ENCODE measurements around the gene NINJ2.

DNA sequence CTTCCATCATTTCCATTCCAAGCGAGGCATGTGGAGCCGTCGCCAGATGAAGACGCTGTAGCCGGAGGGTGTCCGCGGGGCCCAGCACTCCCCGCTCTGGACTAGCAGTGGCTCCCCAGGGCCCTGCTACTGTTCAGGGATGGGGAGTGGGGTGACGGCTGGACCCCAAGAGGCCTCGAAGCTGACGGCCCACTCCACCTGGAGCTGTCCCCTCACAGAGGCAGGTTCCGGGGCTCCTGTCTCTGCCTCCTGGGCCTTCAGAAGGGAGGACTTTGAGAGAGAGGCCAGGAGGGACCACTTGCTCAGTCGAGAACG, 101.9 kb downstream of the NINJ2 start:
- TF ChIP-seq, protein P1, sequence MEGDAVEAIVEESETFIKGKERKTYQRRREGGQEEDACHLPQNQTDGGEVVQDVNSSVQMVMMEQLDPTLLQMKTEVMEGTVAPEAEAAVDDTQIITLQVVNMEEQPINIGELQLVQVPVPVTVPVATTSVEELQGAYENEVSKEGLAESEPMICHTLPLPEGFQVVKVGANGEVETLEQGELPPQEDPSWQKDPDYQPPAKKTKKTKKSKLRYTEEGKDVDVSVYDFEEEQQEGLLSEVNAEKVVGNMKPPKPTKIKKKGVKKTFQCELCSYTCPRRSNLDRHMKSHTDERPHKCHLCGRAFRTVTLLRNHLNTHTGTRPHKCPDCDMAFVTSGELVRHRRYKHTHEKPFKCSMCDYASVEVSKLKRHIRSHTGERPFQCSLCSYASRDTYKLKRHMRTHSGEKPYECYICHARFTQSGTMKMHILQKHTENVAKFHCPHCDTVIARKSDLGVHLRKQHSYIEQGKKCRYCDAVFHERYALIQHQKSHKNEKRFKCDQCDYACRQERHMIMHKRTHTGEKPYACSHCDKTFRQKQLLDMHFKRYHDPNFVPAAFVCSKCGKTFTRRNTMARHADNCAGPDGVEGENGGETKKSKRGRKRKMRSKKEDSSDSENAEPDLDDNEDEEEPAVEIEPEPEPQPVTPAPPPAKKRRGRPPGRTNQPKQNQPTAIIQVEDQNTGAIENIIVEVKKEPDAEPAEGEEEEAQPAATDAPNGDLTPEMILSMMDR (IDR thresholded peaks at IDR 0.05) = no peak
- no peak for TF ChIP-seq POLR2A (IDR thresholded peaks at IDR 0.05)

Data from body of pancreas (tissue), 4 donors.